ENCODE results near the gene SCAP.
A peak's percentile ranks its signal among the peaks of the same experiment; 100 is the strongest.
"Not testable (repeated sequence)": the region's sequence is repeated elsewhere in the genome, so short reads cannot be mapped to it uniquely, and the experiment has no call there.

The SCAP gene

DNA sequence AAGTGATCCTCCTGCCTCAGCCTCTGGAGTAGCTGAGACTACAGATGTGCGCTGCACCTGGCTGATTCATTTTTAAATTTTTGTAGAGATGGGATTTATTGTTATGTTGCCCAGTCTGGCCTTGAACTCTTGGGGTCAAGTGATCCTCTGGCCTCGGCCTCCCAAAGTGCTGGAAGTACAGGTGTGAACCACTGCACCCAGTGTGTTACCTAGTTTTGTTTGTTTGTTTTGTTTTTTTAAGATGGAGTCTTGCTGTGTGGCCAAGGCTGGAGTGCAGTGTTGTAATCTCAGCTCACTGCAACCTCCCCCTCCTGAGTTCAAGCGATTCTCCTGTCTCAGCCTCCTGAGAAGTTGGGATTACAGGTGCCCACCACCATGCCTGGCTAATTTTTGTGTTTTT is 82.8 kb downstream of the SCAP start:
- no peak for DNase-seq

DNA sequence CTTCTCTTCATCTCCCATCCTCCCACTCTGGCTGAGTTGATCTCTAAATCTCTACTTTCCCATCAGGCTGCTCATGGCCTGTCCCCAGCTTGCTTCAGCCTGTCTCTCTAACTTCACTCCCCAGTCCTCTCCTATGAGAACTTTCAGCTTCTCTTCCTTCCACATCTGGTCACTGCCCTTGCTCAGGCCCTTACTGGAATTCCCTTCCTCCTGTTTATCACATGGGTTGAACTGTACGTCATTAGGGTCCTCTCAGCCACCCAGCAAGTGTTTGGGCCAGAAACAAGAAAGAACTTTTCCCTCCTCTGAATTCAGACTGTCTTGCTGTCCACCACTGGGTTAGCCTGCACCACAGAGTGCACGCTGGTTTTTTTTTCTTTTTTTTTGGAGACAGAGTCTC is 89.9 kb downstream of the SCAP start:
- DNase-seq, result no peak

DNA sequence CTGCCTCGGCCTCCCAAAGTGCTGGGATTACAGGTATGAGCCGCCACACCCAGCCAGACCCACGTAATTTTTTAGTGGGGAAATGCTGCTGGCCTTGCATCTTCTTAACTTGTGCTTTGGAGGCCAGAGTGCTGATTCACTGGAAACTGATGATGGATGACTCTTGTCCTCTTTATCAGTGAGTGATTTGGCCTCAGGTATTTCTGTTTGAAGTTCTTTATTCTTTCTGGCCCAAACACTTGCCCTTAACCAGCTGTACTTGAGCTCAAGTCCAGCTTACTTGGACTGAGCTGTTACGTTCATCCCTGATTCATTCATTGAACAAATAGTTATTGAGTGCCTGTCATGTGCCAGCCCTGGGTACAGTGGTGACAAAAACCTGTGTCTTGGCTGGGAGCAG is 90.7 kb downstream of the SCAP start:
- DNase-seq, result no peak

DNA sequence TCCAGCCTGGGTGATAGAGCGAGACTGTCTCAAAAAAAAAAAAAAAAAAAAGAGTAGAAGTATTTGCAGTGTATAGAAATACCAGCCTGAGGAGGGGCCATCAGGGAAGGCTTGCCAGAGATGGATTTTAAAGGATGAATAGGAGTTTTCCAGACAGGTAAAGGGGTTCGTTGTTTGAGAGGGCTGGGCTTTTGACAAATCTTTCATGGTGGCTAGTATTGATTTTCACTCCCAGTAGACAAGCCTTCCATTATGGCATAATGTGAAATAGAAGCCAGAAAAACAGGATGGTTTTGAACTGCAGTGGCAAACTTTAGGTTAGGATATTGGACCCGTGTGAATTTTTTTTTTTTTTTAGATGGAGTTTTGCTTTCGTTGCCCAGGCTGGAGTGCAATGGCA is 91.3 kb downstream of the SCAP start:
- DNase-seq, result no peak

DNA sequence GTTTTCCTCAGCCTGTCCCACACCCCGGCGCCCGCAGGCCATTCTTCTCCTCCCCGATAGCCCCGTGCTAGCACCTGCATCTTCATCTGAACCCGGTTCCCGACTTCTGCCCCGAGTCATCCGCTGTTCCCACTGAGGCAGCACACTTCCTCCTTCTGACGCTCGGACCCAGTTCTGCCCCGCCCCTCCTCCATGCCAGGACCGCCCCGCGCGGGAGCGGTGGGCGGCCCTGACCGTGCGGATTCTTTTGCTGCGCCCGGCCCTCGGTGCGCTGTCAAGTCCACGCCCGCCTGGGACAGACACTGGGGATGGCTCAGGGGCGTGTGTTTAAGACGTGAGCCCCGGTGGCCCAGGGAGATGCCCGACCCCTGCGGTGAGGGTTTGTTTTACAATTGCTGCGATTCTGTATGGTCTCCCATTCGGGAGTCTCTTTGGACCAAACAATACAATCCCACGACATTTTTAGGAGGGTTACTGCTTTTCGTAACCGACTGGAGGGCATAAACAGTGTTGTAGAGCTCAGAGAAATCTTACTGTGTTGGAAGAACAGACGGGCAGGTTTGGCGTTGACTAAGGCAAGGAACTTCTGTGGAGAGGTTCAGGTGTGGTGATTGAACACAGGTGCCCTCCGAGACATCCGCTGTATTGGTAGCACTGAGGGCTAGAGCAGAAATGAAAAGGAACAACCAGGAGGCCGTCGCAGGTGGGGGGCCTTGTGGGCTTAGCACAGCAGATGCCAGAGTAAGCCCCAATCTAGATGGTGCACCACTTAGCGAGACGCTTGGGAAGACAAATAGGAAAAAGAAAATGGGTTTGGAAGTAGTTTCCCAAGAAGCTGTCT is 94.2 kb downstream of the SCAP start:
- peak; percentile 43 for DNase-seq

DNA sequence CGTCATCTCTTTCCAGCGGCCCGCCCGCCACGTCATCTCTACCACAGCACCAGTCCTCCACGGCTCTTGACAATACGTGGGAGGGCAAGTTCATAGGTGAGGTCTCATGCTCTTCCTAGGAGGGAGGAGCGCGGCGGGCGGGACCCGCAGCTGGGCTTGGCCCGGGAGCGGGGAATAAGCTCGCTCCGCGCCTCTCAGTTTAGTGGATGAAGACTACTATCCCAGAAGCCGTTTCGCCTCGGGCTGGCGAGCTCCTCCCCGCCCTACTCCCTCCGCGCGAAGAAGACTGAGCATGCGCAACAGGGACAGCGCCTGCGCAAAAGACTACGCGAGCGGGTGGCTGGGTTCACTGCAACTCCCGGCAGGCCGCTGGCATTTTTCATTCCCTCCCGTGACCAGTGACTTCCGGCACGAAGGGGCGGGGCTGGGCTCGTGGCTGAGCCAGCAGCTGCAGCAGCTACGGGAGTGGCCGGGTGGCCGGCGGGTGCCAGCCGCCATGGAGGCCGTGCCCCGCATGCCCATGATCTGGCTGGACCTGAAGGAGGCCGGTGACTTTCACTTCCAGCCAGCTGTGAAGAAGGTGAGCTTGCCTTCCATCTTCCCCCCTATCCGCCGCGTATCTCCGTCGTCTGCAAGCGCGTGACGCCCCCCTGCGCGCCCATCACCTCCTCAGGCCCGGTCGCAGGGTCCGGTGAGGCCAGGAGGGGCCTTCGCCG is 95.0 kb downstream of the SCAP start, which contains the start of gene PTPN23:
PTPN23 (plus strand) TSS at position 421 of the 716 bp plus-strand sequence; CDS start at position 497, 76 bp downstream.
- peak; percentile 95 for DNase-seq

DNA sequence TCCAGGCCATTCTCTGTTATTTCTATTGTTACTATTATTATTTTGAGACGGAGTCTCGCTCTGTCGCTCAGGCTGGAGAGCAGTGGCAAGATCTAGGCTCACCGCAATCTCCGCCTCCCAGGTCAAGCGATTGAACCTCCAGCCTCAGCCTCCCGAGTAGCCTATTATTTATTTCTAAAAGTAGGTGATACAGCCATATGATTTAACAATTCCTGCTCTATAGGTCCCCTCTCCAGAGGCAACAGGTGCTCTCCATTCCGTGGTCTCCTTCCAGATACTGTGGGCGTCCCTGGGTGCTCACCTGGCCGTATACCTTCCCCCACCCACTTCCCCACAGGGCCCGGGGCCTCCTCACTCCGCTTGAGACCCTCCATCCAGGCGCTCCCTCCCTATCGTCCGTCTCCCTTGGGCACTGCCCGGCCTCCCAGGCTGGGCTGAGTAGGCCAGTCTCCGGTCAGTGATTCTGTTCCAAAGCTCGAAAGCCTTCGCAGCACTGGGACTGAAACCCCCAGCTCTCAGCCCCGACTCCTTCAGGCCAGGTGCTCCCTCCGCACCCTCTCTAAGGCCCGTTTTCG is 95.6 kb downstream of the SCAP start:
- no peak for DNase-seq

DNA sequence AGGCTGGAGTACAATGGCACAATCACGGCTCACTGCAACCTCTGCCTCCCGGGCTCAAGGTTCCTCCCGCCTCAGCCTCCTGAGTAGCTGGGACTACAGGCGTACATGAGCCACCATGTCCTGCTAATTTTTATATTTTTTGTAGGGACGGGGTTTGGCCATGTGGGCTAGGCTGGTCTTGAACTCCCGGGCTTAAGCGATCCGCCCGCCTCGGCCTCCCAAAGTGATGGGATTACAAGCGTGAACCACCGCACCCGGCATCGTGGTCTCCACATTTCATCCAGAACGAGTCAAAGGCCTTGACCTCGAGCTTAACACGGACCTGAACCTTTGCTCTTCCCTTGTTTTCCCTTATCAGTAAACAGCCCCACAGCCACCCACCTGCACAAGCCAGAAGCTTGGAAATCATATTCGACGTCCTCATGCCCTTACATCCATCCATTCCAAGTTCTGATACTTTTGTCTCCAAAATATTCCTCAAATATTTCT is 96.3 kb downstream of the SCAP start:
- no peak for DNase-seq

DNA sequence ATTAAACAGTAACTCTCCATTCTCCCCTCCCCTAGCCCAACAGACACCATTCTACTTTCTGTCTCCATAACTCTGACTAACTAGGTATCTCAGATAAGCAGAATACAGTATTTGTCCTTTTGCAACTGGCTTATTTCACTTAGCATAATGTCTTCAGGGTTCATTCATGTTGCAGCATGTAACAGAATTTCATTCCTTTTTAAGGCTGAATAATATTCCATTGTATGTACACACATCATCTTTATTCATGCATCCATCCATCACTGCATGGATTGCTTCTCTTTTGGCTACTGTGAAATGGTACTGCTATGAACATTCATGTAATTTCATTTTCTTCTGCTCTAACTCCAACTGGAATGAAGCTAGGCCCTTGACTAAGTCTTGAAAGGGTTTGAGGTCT is 96.9 kb downstream of the SCAP start:
- no peak for DNase-seq

DNA sequence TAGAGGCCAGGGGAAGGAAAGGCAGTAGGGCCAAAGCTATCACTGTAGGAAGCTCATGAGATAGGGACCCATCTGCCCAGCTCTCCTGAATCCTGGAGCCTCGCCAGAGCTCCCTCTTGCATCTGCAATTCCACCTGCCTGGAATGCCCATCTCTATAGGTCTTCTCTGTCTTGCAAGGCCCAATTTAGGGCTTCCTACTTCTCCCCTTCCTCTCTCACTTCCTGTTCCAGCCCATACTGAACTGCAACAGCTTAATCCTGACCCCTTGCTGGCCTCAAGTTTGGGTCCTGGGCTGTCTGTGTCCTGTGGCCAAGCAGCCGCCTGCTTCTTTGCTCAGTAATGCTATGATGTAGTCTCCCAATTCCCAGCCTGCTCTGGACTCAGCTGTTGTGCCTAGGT is 98.6 kb downstream of the SCAP start:
- DNase-seq, result no peak

DNA sequence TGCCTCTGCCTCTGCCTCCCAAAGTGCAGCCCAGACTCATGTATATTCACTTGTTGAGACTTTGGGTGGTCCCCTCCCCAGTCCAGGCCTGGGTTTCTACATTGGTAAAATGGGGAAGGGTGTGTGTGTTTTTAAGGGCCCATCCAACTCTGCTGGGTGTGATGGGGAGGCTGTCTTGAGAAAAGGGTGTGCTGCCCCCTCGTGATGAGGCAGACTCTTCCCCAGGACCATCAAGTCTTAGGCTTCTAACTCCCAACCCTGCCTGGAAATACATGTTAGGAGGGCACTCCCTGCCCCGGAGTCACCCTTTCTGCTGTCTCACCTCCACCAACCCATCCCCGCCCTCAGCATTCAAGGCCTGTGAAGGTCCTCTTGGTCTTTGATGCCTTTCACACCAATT is 99.3 kb downstream of the SCAP start:
- no peak for DNase-seq

DNA sequence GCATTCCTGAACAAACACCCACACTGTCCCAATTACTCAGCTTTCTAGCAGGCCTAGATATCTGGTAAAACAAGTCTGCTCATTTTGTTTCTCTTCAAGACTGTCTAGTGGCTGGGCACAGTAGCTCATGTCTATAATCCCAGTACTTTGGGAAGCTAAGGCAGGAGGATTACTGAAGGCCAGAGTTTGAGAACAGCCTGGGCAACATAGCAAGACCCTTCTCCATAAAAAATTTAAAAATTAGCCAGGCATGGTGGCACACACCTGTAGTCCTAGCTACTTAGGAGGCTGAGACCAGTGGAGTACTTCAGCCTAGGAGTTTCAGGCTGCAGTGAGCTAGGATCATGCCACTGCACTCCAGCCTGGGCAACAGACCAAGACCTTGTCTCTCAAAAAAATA is 101.2 kb downstream of the SCAP start:
- DNase-seq, result no peak

DNA sequence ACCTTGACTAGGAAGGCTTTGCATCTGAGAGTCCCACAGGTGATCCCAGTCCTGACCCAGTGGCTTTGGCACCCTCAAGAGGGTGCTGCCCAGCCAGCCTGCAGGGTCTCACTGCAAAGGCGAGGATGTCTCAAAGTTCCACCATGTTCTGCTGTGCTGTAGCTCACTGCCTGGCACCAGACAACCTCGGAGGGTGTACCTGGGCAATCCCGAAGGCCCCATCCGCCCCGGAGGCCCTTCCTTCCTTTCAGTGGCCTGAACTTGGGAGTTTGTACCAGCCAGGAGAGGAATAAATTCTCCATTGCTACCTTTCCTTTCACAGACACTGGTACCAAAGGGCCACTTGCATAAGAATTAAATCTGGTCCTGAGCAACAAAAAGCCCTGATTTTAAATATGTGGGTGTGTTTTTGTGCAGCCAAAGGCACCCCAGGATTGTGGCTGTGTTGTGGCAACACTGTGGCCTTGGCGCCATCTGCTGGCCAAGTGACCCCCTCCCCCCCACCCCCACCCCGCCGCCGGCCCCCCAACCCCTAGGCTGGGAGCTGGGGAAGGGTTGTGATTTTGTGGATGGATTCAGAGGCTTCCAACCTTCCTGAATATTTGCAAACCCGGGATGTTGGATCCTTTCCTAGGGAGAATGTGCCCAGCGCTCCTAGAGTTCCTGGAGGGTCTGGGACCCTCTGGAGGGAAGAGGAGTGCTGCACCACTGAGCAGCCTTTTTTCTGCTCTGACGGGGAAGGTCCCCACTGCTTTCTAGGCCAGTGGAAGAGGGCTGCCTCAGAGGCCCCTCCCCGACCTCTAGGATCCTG is 104.6 kb downstream of the SCAP start:
- DNase-seq, result no peak

DNA sequence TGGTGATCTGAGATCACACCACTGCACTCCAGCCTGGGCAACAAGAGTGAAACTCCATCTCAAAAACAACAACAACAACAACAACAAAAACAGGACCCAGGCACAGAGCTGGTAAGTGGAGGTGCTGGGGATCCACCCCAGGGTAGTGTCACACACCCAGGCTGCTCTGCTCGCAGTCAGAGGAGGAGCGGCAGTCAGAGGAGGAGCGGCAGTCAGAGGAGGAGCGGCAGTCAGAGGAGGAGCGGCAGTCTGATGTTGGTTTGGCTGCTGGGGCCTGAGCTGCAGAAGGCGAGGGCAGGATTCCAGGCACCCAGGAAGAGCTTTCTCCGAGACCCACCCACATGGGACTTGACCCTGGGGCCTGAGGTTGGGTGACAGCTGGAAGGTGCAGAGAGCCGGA is 105.7 kb downstream of the SCAP start:
- DNase-seq, result not testable (repeated sequence)

DNA sequence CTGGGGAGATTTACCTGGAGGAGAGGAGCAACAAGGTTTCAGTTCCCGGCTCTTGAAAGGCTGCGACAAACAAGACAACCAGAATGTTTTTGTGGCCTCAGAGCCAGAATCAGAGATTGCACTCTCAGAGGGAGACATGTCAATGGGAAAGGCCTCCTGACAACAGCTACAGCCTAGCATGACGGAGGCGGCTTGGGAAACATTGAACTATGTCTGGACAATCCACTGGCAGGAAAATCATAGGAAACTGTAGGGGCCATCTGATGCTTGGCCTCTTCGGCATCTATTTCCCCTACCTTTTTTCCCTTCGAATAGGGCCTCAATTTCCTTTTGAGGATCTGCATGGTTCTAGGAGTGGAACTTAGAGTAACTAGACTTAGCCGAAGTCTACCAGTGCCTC is 108.1 kb downstream of the SCAP start:
- no peak for DNase-seq

DNA sequence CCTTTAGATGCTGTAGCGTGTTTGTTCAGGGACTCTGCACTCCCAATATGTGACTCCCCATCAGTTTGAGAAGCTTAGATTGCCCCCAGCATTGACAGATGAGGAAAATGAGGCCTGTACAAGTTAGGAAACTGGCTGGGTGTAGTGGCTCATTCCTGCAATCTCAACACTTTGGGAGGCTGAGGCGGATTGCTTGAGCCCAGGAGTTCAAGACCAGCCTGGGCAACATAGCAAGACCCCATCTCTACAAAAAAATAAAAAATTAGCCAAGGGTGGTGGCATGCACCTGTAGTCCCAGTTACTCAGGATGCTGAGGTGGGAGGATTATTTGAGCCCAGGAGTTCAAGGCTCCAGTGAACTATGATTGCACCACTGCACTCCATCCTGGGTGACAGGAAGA is 108.9 kb downstream of the SCAP start:
- no peak for DNase-seq

DNA sequence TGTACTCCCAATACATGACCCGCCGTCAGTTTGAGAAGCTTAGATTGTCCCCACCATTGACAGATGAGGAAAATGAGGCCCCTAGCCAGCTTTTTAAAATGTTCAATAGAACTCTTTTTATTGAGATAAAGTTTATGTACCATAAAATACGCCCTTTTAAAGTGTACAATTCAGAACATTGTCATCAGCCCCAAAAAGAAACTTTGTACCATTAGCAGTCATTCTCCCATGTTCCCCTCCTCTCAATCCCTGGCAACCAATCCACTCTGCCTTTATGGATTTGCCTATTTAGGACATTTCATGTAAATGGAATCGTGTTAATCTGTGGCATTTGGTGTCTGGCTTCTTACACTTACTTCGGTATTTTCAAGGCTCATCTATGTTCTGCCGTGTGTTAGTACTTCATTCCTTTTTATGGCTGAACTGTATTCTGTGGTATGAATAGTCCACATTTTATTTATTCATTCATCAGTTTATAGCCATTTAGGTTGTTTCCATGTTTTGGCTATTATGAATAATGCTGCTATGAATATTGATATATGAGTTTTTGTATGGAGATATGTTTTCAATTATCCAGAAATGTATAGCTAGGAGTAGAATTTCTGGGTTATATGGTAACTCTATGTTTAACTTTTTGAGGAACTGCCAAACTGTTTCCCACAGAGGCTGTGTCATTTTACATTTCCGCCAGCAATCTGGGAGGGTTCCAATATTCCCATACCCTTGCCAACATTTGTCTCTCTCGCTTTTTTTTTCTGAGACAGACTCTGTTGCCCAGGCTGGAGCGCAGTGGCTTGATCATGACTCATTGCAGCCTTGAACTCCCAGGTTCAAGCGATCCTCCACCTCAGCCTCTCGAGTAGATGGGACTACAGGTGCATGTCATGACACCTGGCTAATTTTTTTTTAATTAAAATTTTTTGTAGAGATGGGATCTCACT is 110.3 kb downstream of the SCAP start:
- DNase-seq, result no peak

All from DMS 273 treated with DMSO at 0.1 percent for 48 hours (cell line).